22Rv1 (cell line): ENCODE measurements around the gene TENM4.

Experiments
- H3K27ac ChIP-seq: fragments of 450-650 bp; 2 replicates; pipeline ENCODE4 v1.5.1; 2017
- CTCF ChIP-seq: fragments of 450-650 bp; IDR thresholded peaks from 2 replicates; pipeline ENCODE4 v1.5.1; 2017; ENCODE audit warnings: mild to moderate bottlenecking
- ZFX ChIP-seq: fragments of 450-650 bp; IDR thresholded peaks from 2 replicates; pipeline ENCODE4 v1.6.1; 2017; ENCODE audit warnings: antibody characterized with exemption, borderline replicate concordance

The TENM4 gene

GRCh38 chr11:78655561-78655960 is 785.3 kb downstream of the TENM4 start:
- H3K27ac ChIP-seq: no peak overlapping the region
- TF ChIP-seq ZFX (no peak), CTCF (no peak)

GRCh38 chr11:78654866-78655265 is 786.0 kb downstream of the TENM4 start:
- H3K27ac ChIP-seq: no peak overlapping the region
- TF ChIP-seq ZFX (no peak), CTCF (no peak)

GRCh38 chr11:78654071-78654470 is 786.8 kb downstream of the TENM4 start:
- TF ChIP-seq ZFX (no peak), CTCF (no peak)
- no peak overlapping the region for H3K27ac ChIP-seq

GRCh38 chr11:78653294-78653909 is 787.4 kb downstream of the TENM4 start:
- no peak overlapping the region for H3K27ac ChIP-seq
- no peak for TF ChIP-seq ZFX
- no peak for TF ChIP-seq CTCF

- no peak overlapping the region for H3K27ac ChIP-seq
- TF ChIP-seq CTCF: no peak
- no peak for TF ChIP-seq ZFX
These were observed 788.0 kb downstream of the TENM4 start for GRCh38 chr11:78652843-78653239.

- TF ChIP-seq ZFX (no peak), CTCF (no peak)
- H3K27ac ChIP-seq: no peak overlapping the region
These were observed 788.6 kb downstream of the TENM4 start for GRCh38 chr11:78651923-78652842.

- TF ChIP-seq ZFX (no peak), CTCF (no peak)
- H3K27ac ChIP-seq: no peak overlapping the region
These were observed 789.6 kb downstream of the TENM4 start for GRCh38 chr11:78651136-78651775.
